Measurements from ENCODE around the gene AK5.

AK5 gene

GRCh38 chr1:77250126-77250525 is 31.7 kb upstream of the AK5 start:
- no peak overlapping the region for H3K27ac ChIP-seq (ENCODE audit: low read depth, low read length)
- TF ChIP-seq EZH2phosphoT487 (conservative IDR thresholded peaks at IDR 0.05; ENCODE audit: low read length): no peak
- no peak for TF ChIP-seq CTCF (IDR thresholded peaks at IDR 0.05; ENCODE audit: insufficient read depth, low read length, poor library complexity, severe bottlenecking)

GRCh38 chr1:77253211-77253610 is 28.6 kb upstream of the AK5 start:
- peaks cover 4% of the 10 kb centered on the region; the same call in 1 of the 2 replicates for H3K9me3 ChIP-seq (ENCODE audit: insufficient read depth, low read length)
- no peak for TF ChIP-seq EZH2phosphoT487 (conservative IDR thresholded peaks at IDR 0.05; ENCODE audit: low read length)
- TF ChIP-seq CTCF (IDR thresholded peaks at IDR 0.05; ENCODE audit: insufficient read depth, low read length, poor library complexity, severe bottlenecking): no peak
- no peaks in the 10 kb centered on the region for H4K20me1 ChIP-seq (ENCODE audit: low read depth, low read length)
- no peak overlapping the region for H2AFZ ChIP-seq (ENCODE audit: low read depth, low read length, severe bottlenecking)
- H3K36me3 ChIP-seq (ENCODE audit: low read length): no peaks in the 10 kb centered on the region
- no peaks in the 10 kb centered on the region for H3K27me3 ChIP-seq (ENCODE audit: low read length)
- no peak overlapping the region for H3K27ac ChIP-seq (ENCODE audit: low read depth, low read length)
- H3K9me2 ChIP-seq (replicated peaks; ENCODE audit: insufficient read depth, low read length): no peaks in the 10 kb centered on the region
- H3K79me2 ChIP-seq (ENCODE audit: insufficient read depth, low read length): no peaks in the 10 kb centered on the region
- no peak overlapping the region for H3K9ac ChIP-seq (ENCODE audit: low read length)
- no peak overlapping the region for H3K4me3 ChIP-seq (ENCODE audit: insufficient read depth, low read length, poor library complexity, severe bottlenecking)
- H3F3A ChIP-seq (ENCODE audit: insufficient read depth): no peaks in the 10 kb centered on the region
- no peak overlapping the region for H3K4me2 ChIP-seq (ENCODE audit: low read depth, low read length, poor library complexity, severe bottlenecking)

More at GRCh38 chr1:77250126-77250525, 31.7 kb upstream of the AK5 start:
- Histone ChIP-seq H4K20me1 (ENCODE audit: low read depth, low read length) (no peaks in the 10 kb centered on the region), H3F3A (ENCODE audit: insufficient read depth) (no peaks in the 10 kb centered on the region), H2AFZ (ENCODE audit: low read depth, low read length, severe bottlenecking) (no peak overlapping the region), H3K4me3 (ENCODE audit: insufficient read depth, low read length, poor library complexity, severe bottlenecking) (no peak overlapping the region), H3K27me3 (ENCODE audit: low read length) (no peaks in the 10 kb centered on the region), H3K79me2 (ENCODE audit: insufficient read depth, low read length) (no peaks in the 10 kb centered on the region), H3K36me3 (ENCODE audit: low read length) (no peaks in the 10 kb centered on the region), H3K9me3 (ENCODE audit: insufficient read depth, low read length) (peaks cover 4% of the 10 kb centered on the region; the same call in 1 of the 2 replicates), H3K4me2 (ENCODE audit: low read depth, low read length, poor library complexity, severe bottlenecking) (no peak overlapping the region), H3K9me2 (replicated peaks; ENCODE audit: insufficient read depth, low read length) (no peaks in the 10 kb centered on the region), H3K9ac (ENCODE audit: low read length) (no peak overlapping the region)

GRCh38 chr1:77263708-77264107 is 18.1 kb upstream of the AK5 start:
- TF ChIP-seq CTCF (IDR thresholded peaks at IDR 0.05; ENCODE audit: insufficient read depth, low read length, poor library complexity, severe bottlenecking): no peak
- TF ChIP-seq EZH2phosphoT487 (conservative IDR thresholded peaks at IDR 0.05; ENCODE audit: low read length): no peak
- no peak overlapping the region for H3K27ac ChIP-seq (ENCODE audit: low read depth, low read length)
- H4K20me1 ChIP-seq (ENCODE audit: low read depth, low read length): no peaks in the 10 kb centered on the region
- H3K36me3 ChIP-seq (ENCODE audit: low read length): no peaks in the 10 kb centered on the region
- H3K27me3 ChIP-seq (ENCODE audit: low read length): no peaks in the 10 kb centered on the region
- H3K9me2 ChIP-seq (replicated peaks; ENCODE audit: insufficient read depth, low read length): no peaks in the 10 kb centered on the region
- H3F3A ChIP-seq (ENCODE audit: insufficient read depth): no peaks in the 10 kb centered on the region
- H2AFZ ChIP-seq (ENCODE audit: low read depth, low read length, severe bottlenecking): no peak overlapping the region
- H3K9ac ChIP-seq (ENCODE audit: low read length): no peak overlapping the region
- H3K79me2 ChIP-seq (ENCODE audit: insufficient read depth, low read length): no peaks in the 10 kb centered on the region
- H3K9me3 ChIP-seq (ENCODE audit: insufficient read depth, low read length): no peaks in the 10 kb centered on the region
- H3K4me3 ChIP-seq (ENCODE audit: insufficient read depth, low read length, poor library complexity, severe bottlenecking): no peak overlapping the region
- no peak overlapping the region for H3K4me2 ChIP-seq (ENCODE audit: low read depth, low read length, poor library complexity, severe bottlenecking)
